Measurements from ENCODE around the gene INIP. TPM values are rescaled to one million over a fixed set of nuclear protein-coding genes. Genes with fewer than 3 reads are reported as not detected.

INIP gene
- total RNA-seq, 1 experiment from 2014 or later, result 16.0 TPM

GRCh38 chr9:112750016-112750763 is 32.3 kb upstream of the INIP start, which contains the start of gene SNX30 (continued):
- TF ChIP-seq PREB (CRISPR knock-in tag; IDR thresholded peaks at IDR 0.05; ENCODE audit: borderline replicate concordance) (no peak), TP53 (CRISPR knock-in tag; IDR thresholded peaks at IDR 0.05) (no peak), EMX1 (CRISPR knock-in tag; IDR thresholded peaks at IDR 0.05) (no peak), ATF3 (CRISPR knock-in tag; conservative IDR thresholded peaks at IDR 0.05) (no peak), FOXP1 (CRISPR knock-in tag; IDR thresholded peaks at IDR 0.05; ENCODE audit: borderline replicate concordance) (no peak; the same call in 1 of the 2 replicates), PRRX2 (CRISPR knock-in tag; IDR thresholded peaks at IDR 0.05) (no peak), ZNF263 (CRISPR knock-in tag; IDR thresholded peaks at IDR 0.05; ENCODE audit: low read depth) (0 out of 2 replicates have a peak, but pooled peaks have one; percentile 39), NR1H2 (CRISPR knock-in tag; IDR thresholded peaks at IDR 0.05) (no peak), SP1 (CRISPR knock-in tag; conservative IDR thresholded peaks at IDR 0.05) (peak; percentile 65; the same call in 1 of the 2 replicates), MLX (CRISPR knock-in tag; IDR thresholded peaks at IDR 0.05) (no peak), TEAD1 (CRISPR knock-in tag; IDR thresholded peaks at IDR 0.05) (peak; percentile 58; the same call in 1 of the 2 replicates), HMGA2 (CRISPR knock-in tag; IDR thresholded peaks at IDR 0.05) (no peak), ZBTB21 (CRISPR knock-in tag; IDR thresholded peaks at IDR 0.05; ENCODE audit: borderline replicate concordance) (no peak), AFF4 (CRISPR knock-in tag; IDR thresholded peaks at IDR 0.05; ENCODE audit: borderline replicate concordance) (no peak), ESRRA (CRISPR knock-in tag; IDR thresholded peaks at IDR 0.05; ENCODE audit: borderline replicate concordance) (no peak), JAZF1 (CRISPR knock-in tag; IDR thresholded peaks at IDR 0.05) (no peak), RELA (CRISPR knock-in tag; IDR thresholded peaks at IDR 0.05; ENCODE audit: borderline replicate concordance) (no peak)
- TF ChIP-seq, protein P1, sequence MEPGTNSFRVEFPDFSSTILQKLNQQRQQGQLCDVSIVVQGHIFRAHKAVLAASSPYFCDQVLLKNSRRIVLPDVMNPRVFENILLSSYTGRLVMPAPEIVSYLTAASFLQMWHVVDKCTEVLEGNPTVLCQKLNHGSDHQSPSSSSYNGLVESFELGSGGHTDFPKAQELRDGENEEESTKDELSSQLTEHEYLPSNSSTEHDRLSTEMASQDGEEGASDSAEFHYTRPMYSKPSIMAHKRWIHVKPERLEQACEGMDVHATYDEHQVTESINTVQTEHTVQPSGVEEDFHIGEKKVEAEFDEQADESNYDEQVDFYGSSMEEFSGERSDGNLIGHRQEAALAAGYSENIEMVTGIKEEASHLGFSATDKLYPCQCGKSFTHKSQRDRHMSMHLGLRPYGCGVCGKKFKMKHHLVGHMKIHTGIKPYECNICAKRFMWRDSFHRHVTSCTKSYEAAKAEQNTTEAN (CRISPR knock-in tag; IDR thresholded peaks at IDR 0.05), result no peak
- TF ChIP-seq, protein P2, sequence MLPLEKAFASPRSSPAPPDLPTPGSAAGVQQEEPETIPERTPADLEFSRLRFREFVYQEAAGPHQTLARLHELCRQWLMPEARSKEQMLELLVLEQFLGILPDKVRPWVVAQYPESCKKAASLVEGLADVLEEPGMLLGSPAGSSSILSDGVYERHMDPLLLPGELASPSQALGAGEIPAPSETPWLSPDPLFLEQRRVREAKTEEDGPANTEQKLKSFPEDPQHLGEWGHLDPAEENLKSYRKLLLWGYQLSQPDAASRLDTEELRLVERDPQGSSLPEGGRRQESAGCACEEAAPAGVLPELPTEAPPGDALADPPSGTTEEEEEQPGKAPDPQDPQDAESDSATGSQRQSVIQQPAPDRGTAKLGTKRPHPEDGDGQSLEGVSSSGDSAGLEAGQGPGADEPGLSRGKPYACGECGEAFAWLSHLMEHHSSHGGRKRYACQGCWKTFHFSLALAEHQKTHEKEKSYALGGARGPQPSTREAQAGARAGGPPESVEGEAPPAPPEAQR (CRISPR knock-in tag; IDR thresholded peaks at IDR 0.05), result no peak
- TF ChIP-seq, protein P3, sequence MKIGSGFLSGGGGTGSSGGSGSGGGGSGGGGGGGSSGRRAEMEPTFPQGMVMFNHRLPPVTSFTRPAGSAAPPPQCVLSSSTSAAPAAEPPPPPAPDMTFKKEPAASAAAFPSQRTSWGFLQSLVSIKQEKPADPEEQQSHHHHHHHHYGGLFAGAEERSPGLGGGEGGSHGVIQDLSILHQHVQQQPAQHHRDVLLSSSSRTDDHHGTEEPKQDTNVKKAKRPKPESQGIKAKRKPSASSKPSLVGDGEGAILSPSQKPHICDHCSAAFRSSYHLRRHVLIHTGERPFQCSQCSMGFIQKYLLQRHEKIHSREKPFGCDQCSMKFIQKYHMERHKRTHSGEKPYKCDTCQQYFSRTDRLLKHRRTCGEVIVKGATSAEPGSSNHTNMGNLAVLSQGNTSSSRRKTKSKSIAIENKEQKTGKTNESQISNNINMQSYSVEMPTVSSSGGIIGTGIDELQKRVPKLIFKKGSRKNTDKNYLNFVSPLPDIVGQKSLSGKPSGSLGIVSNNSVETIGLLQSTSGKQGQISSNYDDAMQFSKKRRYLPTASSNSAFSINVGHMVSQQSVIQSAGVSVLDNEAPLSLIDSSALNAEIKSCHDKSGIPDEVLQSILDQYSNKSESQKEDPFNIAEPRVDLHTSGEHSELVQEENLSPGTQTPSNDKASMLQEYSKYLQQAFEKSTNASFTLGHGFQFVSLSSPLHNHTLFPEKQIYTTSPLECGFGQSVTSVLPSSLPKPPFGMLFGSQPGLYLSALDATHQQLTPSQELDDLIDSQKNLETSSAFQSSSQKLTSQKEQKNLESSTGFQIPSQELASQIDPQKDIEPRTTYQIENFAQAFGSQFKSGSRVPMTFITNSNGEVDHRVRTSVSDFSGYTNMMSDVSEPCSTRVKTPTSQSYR (CRISPR knock-in tag; IDR thresholded peaks at IDR 0.05), result no peak
- TF ChIP-seq, protein P4, sequence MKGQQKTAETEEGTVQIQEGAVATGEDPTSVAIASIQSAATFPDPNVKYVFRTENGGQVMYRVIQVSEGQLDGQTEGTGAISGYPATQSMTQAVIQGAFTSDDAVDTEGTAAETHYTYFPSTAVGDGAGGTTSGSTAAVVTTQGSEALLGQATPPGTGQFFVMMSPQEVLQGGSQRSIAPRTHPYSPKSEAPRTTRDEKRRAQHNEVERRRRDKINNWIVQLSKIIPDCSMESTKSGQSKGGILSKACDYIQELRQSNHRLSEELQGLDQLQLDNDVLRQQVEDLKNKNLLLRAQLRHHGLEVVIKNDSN (CRISPR knock-in tag; IDR thresholded peaks at IDR 0.05), result peak; percentile 65; the same call in 1 of the 2 replicates
